DOHH2 (cell line): ENCODE data around the gene SLC16A8.

Source experiments
- EZH2phosphoT487 ChIP-seq: fragments of 200-600 bp; sonication (generic); IDR thresholded peaks from 2 replicates; pipeline ENCODE4 v1.6.1; 2017; ENCODE audit warnings: borderline replicate concordance, mild to moderate bottlenecking, antibody characterized with exemption, low read length, moderate library complexity, mixed read lengths
- TF ChIP-seq, protein P1 (sequence below): fragments of 200-600 bp; sonication (generic); IDR thresholded peaks from one replicate; pipeline ENCODE4 v1.5.1; 2014; ENCODE audit warnings: antibody characterized with exemption, mild to moderate bottlenecking, low read depth, low read length; ENCODE audit not compliant: poor library complexity, severe bottlenecking

- no peak for TF ChIP-seq EZH2phosphoT487
- TF ChIP-seq, protein P1, sequence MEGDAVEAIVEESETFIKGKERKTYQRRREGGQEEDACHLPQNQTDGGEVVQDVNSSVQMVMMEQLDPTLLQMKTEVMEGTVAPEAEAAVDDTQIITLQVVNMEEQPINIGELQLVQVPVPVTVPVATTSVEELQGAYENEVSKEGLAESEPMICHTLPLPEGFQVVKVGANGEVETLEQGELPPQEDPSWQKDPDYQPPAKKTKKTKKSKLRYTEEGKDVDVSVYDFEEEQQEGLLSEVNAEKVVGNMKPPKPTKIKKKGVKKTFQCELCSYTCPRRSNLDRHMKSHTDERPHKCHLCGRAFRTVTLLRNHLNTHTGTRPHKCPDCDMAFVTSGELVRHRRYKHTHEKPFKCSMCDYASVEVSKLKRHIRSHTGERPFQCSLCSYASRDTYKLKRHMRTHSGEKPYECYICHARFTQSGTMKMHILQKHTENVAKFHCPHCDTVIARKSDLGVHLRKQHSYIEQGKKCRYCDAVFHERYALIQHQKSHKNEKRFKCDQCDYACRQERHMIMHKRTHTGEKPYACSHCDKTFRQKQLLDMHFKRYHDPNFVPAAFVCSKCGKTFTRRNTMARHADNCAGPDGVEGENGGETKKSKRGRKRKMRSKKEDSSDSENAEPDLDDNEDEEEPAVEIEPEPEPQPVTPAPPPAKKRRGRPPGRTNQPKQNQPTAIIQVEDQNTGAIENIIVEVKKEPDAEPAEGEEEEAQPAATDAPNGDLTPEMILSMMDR = no peak
These were observed 31.6 kb upstream of the SLC16A8 start for GRCh38 chr22:38115423-38116205.
